ENCODE data around the gene FBLN2. TPM values are rescaled to one million over a fixed set of nuclear protein-coding genes. Genes with fewer than 3 reads are reported as not detected.

FBLN2 gene
- polyA plus RNA-seq, 1 experiment: 15.5 TPM

- peak; percentile 58 for DNase-seq (ENCODE audit: low read depth, low spot score)
- POLR2A ChIA-PET: interaction anchor here (0.9 to 1.2 kb wide), 2 partner anchors 152 to 154 kb away, joined by 3 to 9 read pairs; no protein-coding TSS in a partner anchor
- no peak overlapping the region for H3K4me3 ChIP-seq (ENCODE audit: low read depth, low read length)
- H3K27me3 ChIP-seq (ENCODE audit: control insufficient read depth, insufficient read depth, low read length): peaks cover 10% of the 10 kb centered on the region
- no peaks in the 10 kb centered on the region for H3K9me3 ChIP-seq (ENCODE audit: control insufficient read depth, insufficient read depth, low read length)
- TF ChIP-seq, protein P1, sequence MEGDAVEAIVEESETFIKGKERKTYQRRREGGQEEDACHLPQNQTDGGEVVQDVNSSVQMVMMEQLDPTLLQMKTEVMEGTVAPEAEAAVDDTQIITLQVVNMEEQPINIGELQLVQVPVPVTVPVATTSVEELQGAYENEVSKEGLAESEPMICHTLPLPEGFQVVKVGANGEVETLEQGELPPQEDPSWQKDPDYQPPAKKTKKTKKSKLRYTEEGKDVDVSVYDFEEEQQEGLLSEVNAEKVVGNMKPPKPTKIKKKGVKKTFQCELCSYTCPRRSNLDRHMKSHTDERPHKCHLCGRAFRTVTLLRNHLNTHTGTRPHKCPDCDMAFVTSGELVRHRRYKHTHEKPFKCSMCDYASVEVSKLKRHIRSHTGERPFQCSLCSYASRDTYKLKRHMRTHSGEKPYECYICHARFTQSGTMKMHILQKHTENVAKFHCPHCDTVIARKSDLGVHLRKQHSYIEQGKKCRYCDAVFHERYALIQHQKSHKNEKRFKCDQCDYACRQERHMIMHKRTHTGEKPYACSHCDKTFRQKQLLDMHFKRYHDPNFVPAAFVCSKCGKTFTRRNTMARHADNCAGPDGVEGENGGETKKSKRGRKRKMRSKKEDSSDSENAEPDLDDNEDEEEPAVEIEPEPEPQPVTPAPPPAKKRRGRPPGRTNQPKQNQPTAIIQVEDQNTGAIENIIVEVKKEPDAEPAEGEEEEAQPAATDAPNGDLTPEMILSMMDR (IDR thresholded peaks at IDR 0.05; ENCODE audit: low read depth, low read length): peak; percentile 100
- H3K27ac ChIP-seq (ENCODE audit: low read depth, low read length): no peak overlapping the region
- CTCF ChIA-PET: interaction anchor here (0.5 to 21.5 kb wide), 40 partner anchors 9 to 1689 kb away, joined by 3 to 695 read pairs (median 4); partner anchors contain the start of gene HDAC11
Observed at GRCh38 chr3:13648060-13649001, 99.4 kb downstream of the FBLN2 start.

GRCh38 chr3:13650210-13651056 is 101.5 kb downstream of the FBLN2 start:
- Histone ChIP-seq H3K4me3 (ENCODE audit: low read depth, low read length) (no peak overlapping the region), H3K27me3 (ENCODE audit: control insufficient read depth, insufficient read depth, low read length) (peaks cover 10% of the 10 kb centered on the region), H3K27ac (ENCODE audit: low read depth, low read length) (no peak overlapping the region), H3K9me3 (ENCODE audit: control insufficient read depth, insufficient read depth, low read length) (no peaks in the 10 kb centered on the region)
- ChIA-PET CTCF (interaction anchor here (0.5 to 21.5 kb wide), 34 partner anchors 7 to 1244 kb away, joined by 3 to 695 read pairs (median 4); partner anchors contain the start of gene HDAC11), POLR2A (no interaction called here)
- TF ChIP-seq, protein P1 (IDR thresholded peaks at IDR 0.05; ENCODE audit: low read depth, low read length): peak; percentile 98
- peak; percentile 21 for DNase-seq (ENCODE audit: low read depth, low spot score)

- Histone ChIP-seq H3K9me3 (ENCODE audit: control insufficient read depth, insufficient read depth, low read length) (no peaks in the 10 kb centered on the region), H3K27me3 (ENCODE audit: control insufficient read depth, insufficient read depth, low read length) (peaks cover 13% of the 10 kb centered on the region), H3K27ac (ENCODE audit: low read depth, low read length) (no peak overlapping the region), H3K4me3 (ENCODE audit: low read depth, low read length) (no peak overlapping the region)
- DNase-seq (ENCODE audit: low read depth, low spot score): no peak
- POLR2A ChIA-PET: no interaction called here
- CTCF ChIA-PET: interaction anchor here (0.6 to 21.5 kb wide), 22 partner anchors 9 to 558 kb away, joined by 3 to 695 read pairs (median 3); partner anchors contain the start of gene HDAC11
- TF ChIP-seq, protein P1 (IDR thresholded peaks at IDR 0.05; ENCODE audit: low read depth, low read length): no peak
Observed at GRCh38 chr3:13651057-13651400, 102.1 kb downstream of the FBLN2 start.

DNA sequence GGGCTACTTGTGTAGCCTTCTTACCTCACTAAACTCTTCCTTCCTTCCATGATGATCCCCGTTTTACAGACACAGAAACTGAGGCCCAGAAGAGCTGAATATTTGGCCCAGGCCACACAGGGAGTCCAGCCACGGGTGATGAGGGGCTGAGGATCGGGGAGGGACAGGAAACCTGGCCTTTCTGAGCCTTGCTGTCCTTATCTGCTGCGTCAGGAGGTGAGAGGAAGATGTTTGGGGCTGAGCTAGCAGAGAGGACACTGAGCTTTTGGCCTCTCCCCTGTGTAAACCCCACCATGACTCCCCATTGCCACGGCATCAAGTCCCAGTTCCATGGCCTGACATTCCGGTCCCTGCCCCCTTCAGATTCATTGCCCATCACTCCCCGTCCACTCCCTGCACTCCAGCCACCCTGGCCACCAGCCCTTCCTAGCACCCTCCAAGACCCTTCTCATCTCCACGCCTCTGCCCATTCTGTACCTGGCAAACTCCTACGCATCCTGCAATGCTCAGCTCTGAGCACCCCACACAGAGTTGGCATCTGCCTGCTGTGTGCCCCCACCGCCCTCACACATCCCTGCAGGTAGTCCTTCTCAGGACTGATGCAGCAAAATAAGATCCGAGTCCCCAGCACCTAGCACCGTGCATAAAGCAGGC is 103.0 kb downstream of the FBLN2 start:
- DNase-seq (ENCODE audit: low read depth, low spot score): no peak
- H3K4me3 ChIP-seq (ENCODE audit: low read depth, low read length): no peak overlapping the region
- TF ChIP-seq, protein P1 (IDR thresholded peaks at IDR 0.05; ENCODE audit: low read depth, low read length): no peak
- POLR2A ChIA-PET: no interaction called here
- peaks cover 17% of the 10 kb centered on the region for H3K27me3 ChIP-seq (ENCODE audit: control insufficient read depth, insufficient read depth, low read length)
- CTCF ChIA-PET: interaction anchor here (0.6 to 21.5 kb wide), 9 partner anchors 19 to 1339 kb away, joined by 3 to 695 read pairs (median 4); no protein-coding TSS in a partner anchor
- no peak overlapping the region for H3K27ac ChIP-seq (ENCODE audit: low read depth, low read length)
- no peaks in the 10 kb centered on the region for H3K9me3 ChIP-seq (ENCODE audit: control insufficient read depth, insufficient read depth, low read length)

Measured in AG04450 (cell line).